GM15510 (cell line): ENCODE measurements around the gene OR51E1.

Experiments used
- POLR2A ChIP-seq: IDR thresholded peaks from 3 replicates; pipeline ENCODE4 v1.6.1; 2011; ENCODE audit warnings: borderline replicate concordance; ENCODE audit not compliant: insufficient read length; ENCODE audit errors: extremely low read depth

The OR51E1 gene

GRCh38 chr11:4677948-4678347 is 34.2 kb downstream of the OR51E1 start:
- TF ChIP-seq POLR2A = no peak

- TF ChIP-seq POLR2A = no peak
Observed at GRCh38 chr11:4680341-4680740, 36.6 kb downstream of the OR51E1 start.

GRCh38 chr11:4682623-4683419 is 39.0 kb downstream of the OR51E1 start:
- TF ChIP-seq POLR2A = no peak

- no peak for TF ChIP-seq POLR2A
Observed at GRCh38 chr11:4684631-4685285, 41.0 kb downstream of the OR51E1 start.

GRCh38 chr11:4695442-4695841 is 51.7 kb downstream of the OR51E1 start:
- TF ChIP-seq POLR2A = no peak

GRCh38 chr11:4697585-4697984 is 53.8 kb downstream of the OR51E1 start, which contains the start of gene OR51E2:
Gene OR51E2 (minus strand): TSS chr11:4697853. CDS start chr11:4682711, 15,142 bp downstream.
- TF ChIP-seq POLR2A = no peak

GRCh38 chr11:4699697-4700435 is 56.1 kb downstream of the OR51E1 start:
- TF ChIP-seq POLR2A = no peak

- TF ChIP-seq POLR2A = no peak
Observed at GRCh38 chr11:4700436-4700820, 56.6 kb downstream of the OR51E1 start.

GRCh38 chr11:4704054-4704789 is 60.4 kb downstream of the OR51E1 start, which contains the start of gene MMP26:
Gene MMP26 (plus strand): TSS chr11:4704784.
- TF ChIP-seq POLR2A = no peak

- TF ChIP-seq POLR2A = no peak
Observed at GRCh38 chr11:4704790-4705334, 61.1 kb downstream of the OR51E1 start.
